ENCODE results near the gene IDI2.

GRCh38 chr10:1026578-1026977 is 919 bp upstream of the IDI2 start:
- TF ChIP-seq POLR2AphosphoS5 (IDR thresholded peaks at IDR 0.05; ENCODE audit: low read depth) (no peak), CTCF (IDR thresholded peaks at IDR 0.05; ENCODE audit: insufficient read depth, low read length) (no peak), GABPA (IDR thresholded peaks at IDR 0.05; ENCODE audit: low read depth) (no peak), REST (IDR thresholded peaks at IDR 0.05; ENCODE audit: insufficient replicate concordance, low read depth) (no peak), SPI1 (IDR thresholded peaks at IDR 0.05; ENCODE audit: borderline replicate concordance, low read depth) (no peak)
